ENCODE data around the gene NMNAT3. TPM values are rescaled to one million over a fixed set of nuclear protein-coding genes. Genes with fewer than 3 reads are reported as not detected.

NMNAT3 gene
- total RNA-seq, 4 donors from 2014 or later = 5.6 to 46.2 (median 14.2) TPM

DNA sequence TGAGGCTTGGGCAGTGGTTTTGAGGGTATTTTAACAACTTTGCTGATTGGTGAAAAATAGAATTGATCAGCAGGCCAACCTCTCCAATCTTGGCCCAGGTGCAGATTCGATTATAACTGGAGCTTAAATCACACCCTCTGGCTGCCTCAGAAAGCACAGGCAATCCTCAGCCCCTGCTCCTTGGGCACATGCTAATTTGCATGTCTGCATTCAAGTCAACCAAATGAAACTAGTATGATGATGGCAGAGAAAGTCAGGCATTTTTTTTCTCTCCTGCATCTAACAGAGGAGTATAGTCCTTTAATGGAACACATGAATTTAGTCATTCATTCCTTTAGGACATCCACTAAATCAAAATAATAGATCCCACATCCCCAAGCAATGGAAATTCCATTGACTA, 16.8 kb upstream of the NMNAT3 start:
- H3K4me1 ChIP-seq = no peaks in the 10 kb centered on the region
- H3K9me3 ChIP-seq = no peaks in the 10 kb centered on the region
- no peaks in the 10 kb centered on the region for H3K27me3 ChIP-seq
- TF ChIP-seq, protein P1, sequence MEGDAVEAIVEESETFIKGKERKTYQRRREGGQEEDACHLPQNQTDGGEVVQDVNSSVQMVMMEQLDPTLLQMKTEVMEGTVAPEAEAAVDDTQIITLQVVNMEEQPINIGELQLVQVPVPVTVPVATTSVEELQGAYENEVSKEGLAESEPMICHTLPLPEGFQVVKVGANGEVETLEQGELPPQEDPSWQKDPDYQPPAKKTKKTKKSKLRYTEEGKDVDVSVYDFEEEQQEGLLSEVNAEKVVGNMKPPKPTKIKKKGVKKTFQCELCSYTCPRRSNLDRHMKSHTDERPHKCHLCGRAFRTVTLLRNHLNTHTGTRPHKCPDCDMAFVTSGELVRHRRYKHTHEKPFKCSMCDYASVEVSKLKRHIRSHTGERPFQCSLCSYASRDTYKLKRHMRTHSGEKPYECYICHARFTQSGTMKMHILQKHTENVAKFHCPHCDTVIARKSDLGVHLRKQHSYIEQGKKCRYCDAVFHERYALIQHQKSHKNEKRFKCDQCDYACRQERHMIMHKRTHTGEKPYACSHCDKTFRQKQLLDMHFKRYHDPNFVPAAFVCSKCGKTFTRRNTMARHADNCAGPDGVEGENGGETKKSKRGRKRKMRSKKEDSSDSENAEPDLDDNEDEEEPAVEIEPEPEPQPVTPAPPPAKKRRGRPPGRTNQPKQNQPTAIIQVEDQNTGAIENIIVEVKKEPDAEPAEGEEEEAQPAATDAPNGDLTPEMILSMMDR (IDR thresholded peaks at IDR 0.05) = no peak
- TF ChIP-seq POLR2A (IDR thresholded peaks at IDR 0.05) = no peak
- H3K36me3 ChIP-seq = no peaks in the 10 kb centered on the region
- no peak overlapping the region for H3K4me3 ChIP-seq
- no peak overlapping the region for H3K27ac ChIP-seq
- DNase-seq = no peak

DNA sequence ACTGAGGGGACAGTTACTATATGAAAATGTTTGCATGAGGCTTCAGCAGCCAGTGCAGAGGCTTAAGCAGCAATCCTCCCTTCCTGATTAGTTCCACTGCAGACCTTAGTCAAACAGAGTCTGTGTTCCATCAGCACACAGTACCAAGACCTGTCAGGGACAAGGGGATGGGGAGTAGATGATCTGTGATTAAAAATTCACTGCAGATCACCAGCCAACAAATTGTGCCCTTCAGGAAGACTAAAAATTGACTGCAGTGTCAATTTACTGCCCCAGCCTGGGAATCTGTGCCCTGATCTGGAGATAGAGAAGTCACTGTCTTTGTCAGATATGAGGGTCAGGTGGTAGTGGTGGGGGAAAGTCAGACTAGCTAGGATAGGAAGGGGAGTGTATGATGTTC, 13.8 kb upstream of the NMNAT3 start:
- no peaks in the 10 kb centered on the region for H3K9me3 ChIP-seq
- H3K4me3 ChIP-seq = no peak overlapping the region
- no peak overlapping the region for H3K27ac ChIP-seq
- H3K4me1 ChIP-seq = no peaks in the 10 kb centered on the region
- H3K27me3 ChIP-seq = no peaks in the 10 kb centered on the region
- no peaks in the 10 kb centered on the region for H3K36me3 ChIP-seq
- no peak for DNase-seq
- TF ChIP-seq, protein P1 (IDR thresholded peaks at IDR 0.05) = no peak
- TF ChIP-seq POLR2A (IDR thresholded peaks at IDR 0.05) = no peak

DNA sequence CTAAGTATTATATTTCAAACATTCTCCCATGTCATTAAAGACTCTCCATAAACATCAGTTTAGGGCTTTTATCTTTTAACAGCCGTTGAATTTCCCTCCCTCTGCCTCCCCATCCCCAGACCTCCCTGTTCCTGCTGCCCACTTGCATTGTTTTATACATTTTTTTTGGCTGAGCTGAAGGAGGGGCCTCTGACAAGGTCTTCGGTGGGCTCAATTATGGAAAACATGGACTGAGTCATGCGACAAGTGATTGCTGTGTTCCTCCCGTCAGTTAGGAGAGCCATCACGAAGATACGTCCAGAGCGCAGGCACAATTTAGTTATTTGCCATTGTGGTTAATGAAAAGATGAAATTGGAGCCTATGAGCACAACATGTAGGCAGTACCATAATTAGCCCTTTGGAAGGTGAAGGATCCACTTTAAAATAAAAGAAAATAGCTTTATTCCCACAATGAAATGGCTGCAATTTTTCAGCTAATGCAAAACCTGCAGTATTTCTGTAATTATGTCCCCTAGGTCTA, 12.0 kb upstream of the NMNAT3 start:
- DNase-seq = no peak
- no peak overlapping the region for H3K27ac ChIP-seq
- no peak overlapping the region for H3K4me3 ChIP-seq
- TF ChIP-seq, protein P1 (IDR thresholded peaks at IDR 0.05) = no peak
- no peak for TF ChIP-seq POLR2A (IDR thresholded peaks at IDR 0.05)
- no peaks in the 10 kb centered on the region for H3K36me3 ChIP-seq
- H3K27me3 ChIP-seq = no peaks in the 10 kb centered on the region
- H3K9me3 ChIP-seq = no peaks in the 10 kb centered on the region
- H3K4me1 ChIP-seq = no peaks in the 10 kb centered on the region

DNA sequence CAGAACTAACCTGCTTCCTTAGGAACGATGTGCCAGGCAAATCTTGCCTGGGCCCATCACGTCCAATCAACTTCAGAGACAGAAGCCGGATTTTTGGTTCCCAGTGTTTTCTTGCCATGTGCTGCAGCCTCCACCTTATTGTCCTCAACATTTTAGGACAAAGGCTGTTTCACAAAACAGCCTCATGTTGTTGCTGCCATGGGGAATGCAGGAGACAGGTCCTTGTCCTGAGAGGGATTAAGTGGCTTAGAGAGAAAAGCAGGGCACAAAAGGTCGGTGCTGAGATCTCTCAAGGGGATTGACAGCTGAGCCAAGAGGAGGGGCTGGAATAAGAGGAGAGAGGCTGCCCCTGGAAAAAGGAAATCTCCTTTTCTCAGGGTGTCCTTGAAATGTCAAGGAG, 11.3 kb upstream of the NMNAT3 start:
- Histone ChIP-seq H3K4me3 (no peak overlapping the region), H3K4me1 (no peaks in the 10 kb centered on the region), H3K27me3 (no peaks in the 10 kb centered on the region), H3K9me3 (no peaks in the 10 kb centered on the region), H3K27ac (no peak overlapping the region), H3K36me3 (no peaks in the 10 kb centered on the region)
- no peak for TF ChIP-seq POLR2A (IDR thresholded peaks at IDR 0.05)
- TF ChIP-seq, protein P1 (IDR thresholded peaks at IDR 0.05) = no peak
- no peak for DNase-seq

DNA sequence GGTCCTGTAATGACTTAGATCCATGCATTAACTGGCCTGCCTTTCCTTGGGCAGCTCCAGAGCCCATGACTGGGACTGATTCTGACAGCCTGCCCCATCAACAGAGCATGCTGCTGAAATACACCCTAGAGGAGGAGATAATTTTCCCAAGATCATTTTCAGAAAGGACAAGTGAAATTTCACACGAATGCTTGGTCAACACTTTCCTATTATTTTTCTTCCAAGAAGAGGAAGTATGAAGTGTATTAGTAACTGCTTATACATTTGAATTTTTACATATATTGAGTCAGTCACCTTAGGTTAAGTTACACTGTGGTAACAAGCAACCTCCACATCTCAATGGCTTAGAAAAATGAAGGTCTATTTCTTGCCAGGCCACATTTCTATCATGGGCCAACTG, 9.7 kb upstream of the NMNAT3 start:
- H3K36me3 ChIP-seq = no peaks in the 10 kb centered on the region
- no peak for DNase-seq
- no peaks in the 10 kb centered on the region for H3K9me3 ChIP-seq
- H3K4me1 ChIP-seq = no peaks in the 10 kb centered on the region
- TF ChIP-seq, protein P1 (IDR thresholded peaks at IDR 0.05) = no peak
- no peak for TF ChIP-seq POLR2A (IDR thresholded peaks at IDR 0.05)
- no peaks in the 10 kb centered on the region for H3K27me3 ChIP-seq
- H3K4me3 ChIP-seq = no peak overlapping the region
- H3K27ac ChIP-seq = no peak overlapping the region

DNA sequence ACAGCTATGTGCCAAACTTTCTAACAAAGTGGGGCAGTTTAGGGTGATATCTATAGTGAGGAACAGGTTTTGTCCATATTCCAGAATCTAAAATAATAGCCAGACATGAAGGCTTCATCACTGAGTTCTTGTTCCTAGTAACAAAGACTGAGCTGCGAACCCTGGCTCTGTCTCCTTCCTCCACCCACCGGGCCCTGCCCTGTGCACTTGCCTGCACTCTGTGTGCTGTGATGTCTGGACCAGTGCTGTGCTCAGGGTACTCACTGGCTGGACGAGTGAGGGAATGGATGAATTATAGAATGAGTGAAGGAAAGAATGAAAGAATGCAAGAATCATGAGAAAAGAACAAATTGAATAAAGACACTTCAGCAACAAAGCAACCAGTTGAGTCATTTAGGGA, 8.9 kb upstream of the NMNAT3 start:
- Histone ChIP-seq H3K36me3 (no peaks in the 10 kb centered on the region), H3K4me3 (no peak overlapping the region), H3K9me3 (no peaks in the 10 kb centered on the region), H3K27ac (no peak overlapping the region), H3K4me1 (no peaks in the 10 kb centered on the region), H3K27me3 (no peaks in the 10 kb centered on the region)
- DNase-seq = no peak
- TF ChIP-seq POLR2A (IDR thresholded peaks at IDR 0.05) = no peak
- TF ChIP-seq, protein P1 (IDR thresholded peaks at IDR 0.05) = no peak

All from Peyer's patch (tissue), 4 donors.